WTC11 (cell line): ENCODE measurements around the gene TEN1.

Experiments
- ATF6 ChIP-seq: sonication (generic); formaldehyde crosslinking; IDR thresholded peaks from 2 replicates; pipeline ENCODE4 v1.8.1; 2023; ENCODE audit warnings: mild to moderate bottlenecking, missing genetic modification reagents
- CREM ChIP-seq: sonication (generic); formaldehyde crosslinking; IDR thresholded peaks from 2 replicates; pipeline ENCODE4 v1.8.1; 2022; ENCODE audit warnings: mild to moderate bottlenecking, missing genetic modification reagents, moderate library complexity
- CTCF ChIP-seq: fragments of 200-600 bp; IDR thresholded peaks from 2 replicates; pipeline ENCODE4 v1.8.0; 2022; ENCODE audit warnings: antibody characterized with exemption
- E2F5 ChIP-seq: sonication (generic); formaldehyde crosslinking; IDR thresholded peaks from 2 replicates; pipeline ENCODE4 v1.8.1; 2022; ENCODE audit warnings: mild to moderate bottlenecking, moderate library complexity, missing genetic modification reagents
- IRF1 ChIP-seq: sonication (generic); formaldehyde crosslinking; IDR thresholded peaks from 2 replicates; pipeline ENCODE4 v1.8.0; 2023; ENCODE audit warnings: missing genetic modification reagents
- JUN ChIP-seq: sonication (generic); formaldehyde crosslinking; IDR thresholded peaks from 2 replicates; pipeline ENCODE4 v1.8.0; 2023; ENCODE audit warnings: mild to moderate bottlenecking, missing genetic modification reagents
- MAX ChIP-seq: sonication (generic); formaldehyde crosslinking; IDR thresholded peaks from 2 replicates; pipeline ENCODE4 v1.8.0; 2022; ENCODE audit warnings: mild to moderate bottlenecking, missing genetic modification reagents
- NR1H2 ChIP-seq: sonication (generic); formaldehyde crosslinking; IDR thresholded peaks from 2 replicates; pipeline ENCODE4 v1.9.0; 2021; ENCODE audit warnings: mild to moderate bottlenecking, moderate library complexity, missing genetic modification reagents
- TF ChIP-seq, protein P1 (sequence below): sonication (generic); formaldehyde crosslinking; conservative IDR thresholded peaks from 2 replicates; pipeline ENCODE4 v1.8.1; 2022; ENCODE audit warnings: mild to moderate bottlenecking, missing genetic modification reagents
- TF ChIP-seq, protein P2 (sequence below): sonication (generic); formaldehyde crosslinking; IDR thresholded peaks from 2 replicates; pipeline ENCODE4 v1.8.0; 2023; ENCODE audit warnings: missing genetic modification reagents, mild to moderate bottlenecking, borderline replicate concordance
- TF ChIP-seq, protein P3 (sequence below): sonication (generic); formaldehyde crosslinking; IDR thresholded peaks from 2 replicates; pipeline ENCODE4 v1.8.1; 2022; ENCODE audit warnings: low read depth, mild to moderate bottlenecking, moderate library complexity, missing genetic modification reagents, borderline replicate concordance

GRCh38 chr17:75970011-75970523 lies 9.0 kb upstream of the TEN1 start:
- TF ChIP-seq, protein P1, sequence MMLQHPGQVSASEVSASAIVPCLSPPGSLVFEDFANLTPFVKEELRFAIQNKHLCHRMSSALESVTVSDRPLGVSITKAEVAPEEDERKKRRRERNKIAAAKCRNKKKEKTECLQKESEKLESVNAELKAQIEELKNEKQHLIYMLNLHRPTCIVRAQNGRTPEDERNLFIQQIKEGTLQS (CRISPR knock-in tag) = no peak
- no peak for TF ChIP-seq CTCF
- no peak for TF ChIP-seq ATF6 (CRISPR knock-in tag)
- no peak for TF ChIP-seq NR1H2 (CRISPR knock-in tag)
- TF ChIP-seq IRF1 (CRISPR knock-in tag) = no peak
- no peak for TF ChIP-seq E2F5 (CRISPR knock-in tag)
- TF ChIP-seq, protein P2, sequence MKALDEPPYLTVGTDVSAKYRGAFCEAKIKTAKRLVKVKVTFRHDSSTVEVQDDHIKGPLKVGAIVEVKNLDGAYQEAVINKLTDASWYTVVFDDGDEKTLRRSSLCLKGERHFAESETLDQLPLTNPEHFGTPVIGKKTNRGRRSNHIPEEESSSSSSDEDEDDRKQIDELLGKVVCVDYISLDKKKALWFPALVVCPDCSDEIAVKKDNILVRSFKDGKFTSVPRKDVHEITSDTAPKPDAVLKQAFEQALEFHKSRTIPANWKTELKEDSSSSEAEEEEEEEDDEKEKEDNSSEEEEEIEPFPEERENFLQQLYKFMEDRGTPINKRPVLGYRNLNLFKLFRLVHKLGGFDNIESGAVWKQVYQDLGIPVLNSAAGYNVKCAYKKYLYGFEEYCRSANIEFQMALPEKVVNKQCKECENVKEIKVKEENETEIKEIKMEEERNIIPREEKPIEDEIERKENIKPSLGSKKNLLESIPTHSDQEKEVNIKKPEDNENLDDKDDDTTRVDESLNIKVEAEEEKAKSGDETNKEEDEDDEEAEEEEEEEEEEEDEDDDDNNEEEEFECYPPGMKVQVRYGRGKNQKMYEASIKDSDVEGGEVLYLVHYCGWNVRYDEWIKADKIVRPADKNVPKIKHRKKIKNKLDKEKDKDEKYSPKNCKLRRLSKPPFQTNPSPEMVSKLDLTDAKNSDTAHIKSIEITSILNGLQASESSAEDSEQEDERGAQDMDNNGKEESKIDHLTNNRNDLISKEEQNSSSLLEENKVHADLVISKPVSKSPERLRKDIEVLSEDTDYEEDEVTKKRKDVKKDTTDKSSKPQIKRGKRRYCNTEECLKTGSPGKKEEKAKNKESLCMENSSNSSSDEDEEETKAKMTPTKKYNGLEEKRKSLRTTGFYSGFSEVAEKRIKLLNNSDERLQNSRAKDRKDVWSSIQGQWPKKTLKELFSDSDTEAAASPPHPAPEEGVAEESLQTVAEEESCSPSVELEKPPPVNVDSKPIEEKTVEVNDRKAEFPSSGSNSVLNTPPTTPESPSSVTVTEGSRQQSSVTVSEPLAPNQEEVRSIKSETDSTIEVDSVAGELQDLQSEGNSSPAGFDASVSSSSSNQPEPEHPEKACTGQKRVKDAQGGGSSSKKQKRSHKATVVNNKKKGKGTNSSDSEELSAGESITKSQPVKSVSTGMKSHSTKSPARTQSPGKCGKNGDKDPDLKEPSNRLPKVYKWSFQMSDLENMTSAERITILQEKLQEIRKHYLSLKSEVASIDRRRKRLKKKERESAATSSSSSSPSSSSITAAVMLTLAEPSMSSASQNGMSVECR (CRISPR knock-in tag) = no peak
- TF ChIP-seq MAX (CRISPR knock-in tag) = no peak
- TF ChIP-seq JUN (CRISPR knock-in tag) = no peak
- TF ChIP-seq CREM (CRISPR knock-in tag) = no peak
- TF ChIP-seq, protein P3, sequence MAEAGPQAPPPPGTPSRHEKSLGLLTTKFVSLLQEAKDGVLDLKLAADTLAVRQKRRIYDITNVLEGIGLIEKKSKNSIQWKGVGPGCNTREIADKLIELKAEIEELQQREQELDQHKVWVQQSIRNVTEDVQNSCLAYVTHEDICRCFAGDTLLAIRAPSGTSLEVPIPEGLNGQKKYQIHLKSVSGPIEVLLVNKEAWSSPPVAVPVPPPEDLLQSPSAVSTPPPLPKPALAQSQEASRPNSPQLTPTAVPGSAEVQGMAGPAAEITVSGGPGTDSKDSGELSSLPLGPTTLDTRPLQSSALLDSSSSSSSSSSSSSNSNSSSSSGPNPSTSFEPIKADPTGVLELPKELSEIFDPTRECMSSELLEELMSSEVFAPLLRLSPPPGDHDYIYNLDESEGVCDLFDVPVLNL (CRISPR knock-in tag) = no peak
